Stimulated activated CD4-positive, alpha-beta T cell treated with anti-CD3 and anti-CD28 coated beads, Interleukin-4, amount 100 ng/mL, for 24 hours (primary cell): Measurements from ENCODE around the gene ZSWIM9.

Experiments
- DNase-seq: peaks from one replicate; pipeline ENCODE4 v3.0.0-alpha.2; 2020

ZSWIM9 gene

GRCh38 chr19:48175578-48175977 is 5.1 kb downstream of the ZSWIM9 start:
- DNase-seq: no peak

GRCh38 chr19:48176226-48176625 is 5.7 kb downstream of the ZSWIM9 start:
- no peak for DNase-seq

- DNase-seq: no peak
Measured at GRCh38 chr19:48181505-48181904, 11.0 kb downstream of the ZSWIM9 start.

GRCh38 chr19:48182434-48182833 is 12.0 kb downstream of the ZSWIM9 start:
- DNase-seq: no peak

- DNase-seq: no peak
Measured at GRCh38 chr19:48183356-48183755, 12.9 kb downstream of the ZSWIM9 start.

- no peak for DNase-seq
Measured at GRCh38 chr19:48186015-48186414, 15.5 kb downstream of the ZSWIM9 start.

GRCh38 chr19:48186541-48186991 is 16.1 kb downstream of the ZSWIM9 start:
- DNase-seq: no peak

- peak; percentile 71 for DNase-seq
Measured at GRCh38 chr19:48190288-48190884, 19.9 kb downstream of the ZSWIM9 start.

- no peak for DNase-seq
Measured at GRCh38 chr19:48190885-48191284, 20.4 kb downstream of the ZSWIM9 start.

- DNase-seq: no peak
Measured at GRCh38 chr19:48192750-48193149, 22.3 kb downstream of the ZSWIM9 start.

- DNase-seq: peak; percentile 32
Measured at GRCh38 chr19:48194041-48194843, 23.8 kb downstream of the ZSWIM9 start.

GRCh38 chr19:48194844-48195830 is 24.7 kb downstream of the ZSWIM9 start:
- DNase-seq: no peak

GRCh38 chr19:48196321-48196763 is 25.9 kb downstream of the ZSWIM9 start:
- no peak for DNase-seq

- no peak for DNase-seq
Measured at GRCh38 chr19:48196933-48197665, 26.6 kb downstream of the ZSWIM9 start.

GRCh38 chr19:48203222-48203793 is 32.8 kb downstream of the ZSWIM9 start:
- DNase-seq: no peak

GRCh38 chr19:48203794-48204628 is 33.5 kb downstream of the ZSWIM9 start:
- DNase-seq: peak; percentile 94

GRCh38 chr19:48206397-48207093 is 36.1 kb downstream of the ZSWIM9 start:
- DNase-seq: no peak

GRCh38 chr19:48210005-48210404 is 39.5 kb downstream of the ZSWIM9 start:
- no peak for DNase-seq

GRCh38 chr19:48213959-48214358 is 43.5 kb downstream of the ZSWIM9 start:
- DNase-seq: no peak

GRCh38 chr19:48216933-48217332 is 46.5 kb downstream of the ZSWIM9 start:
- no peak for DNase-seq
